Endothelial cell of umbilical vein (primary cell): ENCODE data around the gene TAS2R3. TPM values are rescaled to one million over a fixed set of nuclear protein-coding genes. Genes with fewer than 3 reads are reported as not detected.
A peak's percentile ranks its signal among the peaks of the same experiment; 100 is the strongest.

Experiments
- BruUV-seq: library from RNA; stranded (reverse); fragments of 400-500 nt; replicated peaks from 2 replicates; lab custom pipeline; 2021; lab: Mats Ljungman, UMichigan
- CTCF ChIA-PET: fragments of 300-600, 350-600 bp; sonication (Branson Sonifier 250); formaldehyde crosslinking; loops from one replicate; lab custom pipeline; 2021; ENCODE audit warnings: antibody characterized with exemption, inconsistent platforms; lab: Charles Lee
- POLR2A ChIA-PET: fragments of 300-600, 350-600 bp; sonication (Branson Sonifier 250); formaldehyde crosslinking; loops from one replicate; lab custom pipeline; 2021; ENCODE audit warnings: antibody characterized with exemption, inconsistent platforms; lab: Charles Lee
- DNase-seq: peaks from one replicate; pipeline ENCODE4 v3.0.0-alpha.2; 2011; ENCODE audit warnings: low read depth, low spot score
- FAIRE-seq: peaks from 2 replicates; lab custom pipeline; 2011; peaks lifted over from hg19 to GRCh38; lab: Jason Lieb, UNC
- H2AFZ ChIP-seq: 2 replicates; pipeline ENCODE4 v1.6.0; 2012; ENCODE audit warnings: low read depth, low read length, control low read depth, inconsistent platforms
- H3K27ac ChIP-seq: 2 replicates; pipeline ENCODE4 v1.5.1; 2011; ENCODE audit warnings: low read depth, mild to moderate bottlenecking, control low read depth, low read length, moderate library complexity; ENCODE audit not compliant: insufficient read depth
- H3K27me3 ChIP-seq, 2 experiments: 2 replicates each; pipeline versions ENCODE4 v1.6.0 to v1.6.1; 2011; ENCODE audit warnings: low read length in 2 of 2, mixed read lengths in 1 of 2; ENCODE audit not compliant: control insufficient read depth in 2 of 2, insufficient read depth in 2 of 2
- H3K36me3 ChIP-seq, 2 experiments: 2 replicates in 1 of 2; 3 replicates in 1 of 2; pipeline ENCODE4 v1.5.1; 2011; ENCODE audit warnings: low read length in 2 of 2, mild to moderate bottlenecking in 1 of 2, moderate library complexity in 1 of 2; ENCODE audit not compliant: control insufficient read depth in 2 of 2, insufficient read depth in 2 of 2; ENCODE audit errors: extremely low read depth in 1 of 2
- H3K4me1 ChIP-seq: 3 replicates; pipeline ENCODE4 v1.5.1; 2011; ENCODE audit warnings: mild to moderate bottlenecking, low read length; ENCODE audit not compliant: control insufficient read depth, insufficient read depth; ENCODE audit errors: extremely low read depth
- H3K4me2 ChIP-seq: 2 replicates; pipeline ENCODE4 v1.6.1; 2011; ENCODE audit warnings: low read length, control low read depth, mixed read lengths; ENCODE audit not compliant: insufficient read depth
- H3K4me3 ChIP-seq, 3 experiments: fragments of 200-600 bp in 1 of 3; sonication (generic), shearing (Covaris generic) in 1 of 3; replicated peaks in 1 of 3; 2 replicates each; pipeline ENCODE4 v1.5.1; 2011 to 2016; ENCODE audit warnings: control low read depth in 3 of 3, low read length in 3 of 3, mild to moderate bottlenecking in 2 of 3, inconsistent platforms in 1 of 3, low read depth in 1 of 3, moderate library complexity in 1 of 3; ENCODE audit not compliant: insufficient read depth in 1 of 3
- H3K79me2 ChIP-seq: 2 replicates; pipeline ENCODE4 v1.6.0; 2012; ENCODE audit warnings: low read length, inconsistent platforms; ENCODE audit not compliant: control insufficient read depth, insufficient read depth
- H3K9ac ChIP-seq: replicated peaks from 2 replicates; pipeline ENCODE3; 2011; ENCODE audit warnings: low read length, control low read depth; ENCODE audit not compliant: insufficient read depth; ENCODE audit errors: extremely low read depth
- H3K9me1 ChIP-seq: replicated peaks from 3 replicates; pipeline ENCODE4 v1.6.0; 2011; ENCODE audit warnings: mild to moderate bottlenecking, low read length; ENCODE audit not compliant: control insufficient read depth, insufficient read depth; ENCODE audit errors: extremely low read depth
- H3K9me3 ChIP-seq: replicated peaks from 2 replicates; pipeline ENCODE4 v1.5.1; 2012; ENCODE audit warnings: low read length, inconsistent platforms; ENCODE audit not compliant: control insufficient read depth, insufficient read depth
- H4K20me1 ChIP-seq: replicated peaks from 2 replicates; pipeline ENCODE3; 2011; ENCODE audit warnings: mild to moderate bottlenecking, low read length; ENCODE audit not compliant: control insufficient read depth, insufficient read depth; ENCODE audit errors: extremely low read depth
- EZH2 ChIP-seq: IDR thresholded peaks from 2 replicates; pipeline ENCODE4 v1.6.1; 2012; ENCODE audit warnings: borderline replicate concordance, low read depth, mild to moderate bottlenecking, moderate library complexity, low read length, inconsistent platforms; ENCODE audit not compliant: severe bottlenecking
- FOS ChIP-seq: IDR thresholded peaks from 2 replicates; pipeline ENCODE4 v1.6.1; 2011; ENCODE audit warnings: mild to moderate bottlenecking, low read length, moderate library complexity, borderline replicate concordance; ENCODE audit not compliant: insufficient read depth
- GATA2 ChIP-seq: IDR thresholded peaks from 2 replicates; pipeline ENCODE4 v1.7.0; 2011; ENCODE audit warnings: low read depth, mild to moderate bottlenecking, moderate library complexity, mixed read lengths, low read length; ENCODE audit not compliant: insufficient read length, insufficient read depth
- JUN ChIP-seq: IDR thresholded peaks from 2 replicates; pipeline ENCODE4 v1.6.1; 2011; ENCODE audit warnings: borderline replicate concordance, low read depth; ENCODE audit not compliant: insufficient read length, insufficient read depth
- MYC ChIP-seq: IDR thresholded peaks from one replicate; pipeline ENCODE4 v1.6.1; 2011; ENCODE audit warnings: mild to moderate bottlenecking, low read depth, low read length
- POLR2A ChIP-seq: IDR thresholded peaks from 2 replicates; pipeline ENCODE4 v1.6.1; 2012; ENCODE audit warnings: low read depth, mild to moderate bottlenecking, control low read depth, low read length
- POLR2AphosphoS5 ChIP-seq: IDR thresholded peaks from 2 replicates; pipeline ENCODE4 v1.6.1; 2012; ENCODE audit warnings: low read depth, mild to moderate bottlenecking, control low read depth, low read length, moderate library complexity; ENCODE audit not compliant: insufficient read depth
- dilution Hi-C: fragments of 300-500 bp; cut with MboI; formaldehyde crosslinking; loops from one replicate; pipeline ENCODE4 v1.15.0; 2019; ENCODE audit warnings: low sequenced_read_pairs; ENCODE audit not compliant: extremely low pct_ligation_motif_present
- intact Hi-C: fragments of 100-400 bp; cut with micrococcal nuclease; formaldehyde crosslinking; loops from one replicate; pipeline ENCODE4 v1.10.0; 2022
- polyA plus RNA-seq, 4 experiments: library from polyadenylated mRNA; depleted of rRNA in 3 of 4; stranded (reverse) in 3 of 4; unstranded in 1 of 4; fragments of >200 nt; gene quantifications; 2 replicates each; pipeline versions ENCODE4 v1.2.1 to v1.2.3, GENCODE V29; 2011 to 2012; ENCODE audit warnings: missing spikeins in 1 of 4
- total RNA-seq: library from RNA; stranded (reverse); gene quantifications from 2 replicates; pipeline ENCODE4 v1.2.3, GENCODE V29; 2021
- TF ChIP-seq, protein P1 (sequence below), 2 donors: IDR thresholded peaks; 1 replicate in 1 of 2; 2 replicates in 1 of 2; pipeline ENCODE4 v1.5.1; 2011; ENCODE audit warnings: low read length in 2 of 2, mild to moderate bottlenecking in 2 of 2, moderate library complexity in 2 of 2, control low read depth in 1 of 2, inconsistent platforms in 1 of 2, low read depth in 1 of 2; ENCODE audit not compliant: insufficient read depth in 1 of 2; ENCODE audit errors: extremely low read depth in 1 of 2
- TF ChIP-seq, protein P2 (sequence below): IDR thresholded peaks from 2 replicates; pipeline ENCODE4 v1.6.1; 2011; ENCODE audit not compliant: insufficient read depth, insufficient read length

Gene TAS2R3
- total and polyA plus RNA-seq, 2 donors (not counting 3 experiments of a cell fraction or from before 2014, with no cell fraction given): 0.08 to 2.0 TPM

DNA sequence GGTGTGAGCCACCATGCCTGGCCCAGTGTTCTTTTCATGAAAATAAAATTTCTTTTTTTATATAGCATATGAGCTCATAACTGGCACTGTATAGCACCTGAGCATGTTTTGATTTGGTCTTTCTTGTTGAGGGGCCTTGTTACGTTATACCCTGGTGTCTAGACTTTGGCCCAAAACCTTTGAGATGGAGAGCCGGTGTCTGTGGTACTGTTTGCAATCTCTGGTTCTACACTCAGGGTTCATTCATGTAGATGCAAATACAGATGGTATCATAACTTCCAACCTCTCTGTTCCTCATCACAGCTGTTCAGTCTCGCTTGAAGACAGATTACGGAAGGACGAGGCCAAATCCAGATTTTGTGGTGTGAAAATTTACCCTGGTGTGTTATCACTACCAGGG lies 26.0 kb downstream of the TAS2R3 start, which contains the start of gene TAS2R5:
Gene TAS2R5 (plus strand): TSS at position 301 of the 400 bp plus-strand sequence. CDS start 145 bp downstream, outside the sequence.
- Histone ChIP-seq H3K4me3 (no peak within 1 kb of the TSS), H3K27me3 (no peaks in the 10 kb centered on the region), H3K4me1 (peaks cover 21% of the 10 kb centered on the region), H3K36me3 (peaks cover 0 to 4% of the 10 kb centered on the region in 2 experiments), H3K9me3 (no peaks in the 10 kb centered on the region), H3K4me2 (no peak within 1 kb of the TSS), H2AFZ (no peak within 1 kb of the TSS), H3K27ac (peak within 1 kb of the TSS; percentile 90), H3K79me2 (no peaks in the 10 kb centered on the region), H4K20me1 (no peaks in the 10 kb centered on the region), H3K9ac (no peak within 1 kb of the TSS), H3K9me1 (no peaks in the 10 kb centered on the region)
- ChIA-PET POLR2A (no interaction called here), CTCF (interaction anchor here (1.2 to 1.5 kb wide), 2 partner anchors 11 to 135 kb away, joined by 3 to 7 read pairs; no protein-coding TSS in a partner anchor)
- dilution Hi-C loops: no loop called here
- FAIRE-seq: no peak
- intact Hi-C loops: loop anchor here (5.0 to 10.0 kb wide), 3 partner anchors 238 to 773 kb away; partner anchors contain the start of gene AGK
- TF ChIP-seq GATA2 (no peak), POLR2AphosphoS5 (no peak), POLR2A (no peak), MYC (no peak), EZH2 (no peak), FOS (no peak), JUN (no peak)
- TF ChIP-seq, protein P1, sequence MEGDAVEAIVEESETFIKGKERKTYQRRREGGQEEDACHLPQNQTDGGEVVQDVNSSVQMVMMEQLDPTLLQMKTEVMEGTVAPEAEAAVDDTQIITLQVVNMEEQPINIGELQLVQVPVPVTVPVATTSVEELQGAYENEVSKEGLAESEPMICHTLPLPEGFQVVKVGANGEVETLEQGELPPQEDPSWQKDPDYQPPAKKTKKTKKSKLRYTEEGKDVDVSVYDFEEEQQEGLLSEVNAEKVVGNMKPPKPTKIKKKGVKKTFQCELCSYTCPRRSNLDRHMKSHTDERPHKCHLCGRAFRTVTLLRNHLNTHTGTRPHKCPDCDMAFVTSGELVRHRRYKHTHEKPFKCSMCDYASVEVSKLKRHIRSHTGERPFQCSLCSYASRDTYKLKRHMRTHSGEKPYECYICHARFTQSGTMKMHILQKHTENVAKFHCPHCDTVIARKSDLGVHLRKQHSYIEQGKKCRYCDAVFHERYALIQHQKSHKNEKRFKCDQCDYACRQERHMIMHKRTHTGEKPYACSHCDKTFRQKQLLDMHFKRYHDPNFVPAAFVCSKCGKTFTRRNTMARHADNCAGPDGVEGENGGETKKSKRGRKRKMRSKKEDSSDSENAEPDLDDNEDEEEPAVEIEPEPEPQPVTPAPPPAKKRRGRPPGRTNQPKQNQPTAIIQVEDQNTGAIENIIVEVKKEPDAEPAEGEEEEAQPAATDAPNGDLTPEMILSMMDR (IDR thresholded peaks at IDR 0.05; ENCODE audit: extremely low read depth in 1 of 2, insufficient read depth in 1 of 2, low read depth in 1 of 2, low read length in 2 of 2): no peak
- TF ChIP-seq, protein P2, sequence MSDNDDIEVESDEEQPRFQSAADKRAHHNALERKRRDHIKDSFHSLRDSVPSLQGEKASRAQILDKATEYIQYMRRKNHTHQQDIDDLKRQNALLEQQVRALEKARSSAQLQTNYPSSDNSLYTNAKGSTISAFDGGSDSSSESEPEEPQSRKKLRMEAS: no peak
- BruUV-seq: no TSS peak
- no peak for DNase-seq
